GM08714 (cell line): ENCODE data around the gene POLD4.

Source experiments
- H3K4me3 ChIP-seq: fragments of 200-500 bp; sonication (Bioruptor generic); 2 replicates; pipeline ENCODE4 v1.5.1; 2014; ENCODE audit warnings: mild to moderate bottlenecking, low read length, inconsistent platforms
- ZNF274 ChIP-seq: IDR thresholded peaks from 2 replicates; pipeline ENCODE4 v1.6.1; 2012; ENCODE audit warnings: mild to moderate bottlenecking, low read depth, low read length

Gene POLD4

GRCh38 chr11:67369801-67370284, 16.5 kb upstream of the POLD4 start:
- TF ChIP-seq ZNF274: no peak
- H3K4me3 ChIP-seq: no peak overlapping the region

GRCh38 chr11:67369275-67369674, 15.9 kb upstream of the POLD4 start:
- TF ChIP-seq ZNF274: no peak
- H3K4me3 ChIP-seq: no peak overlapping the region

- no peak overlapping the region; the same call in 1 of the 2 replicates for H3K4me3 ChIP-seq
- no peak for TF ChIP-seq ZNF274
Measured at GRCh38 chr11:67368621-67369020, 15.3 kb upstream of the POLD4 start.

GRCh38 chr11:67367761-67368227, 14.4 kb upstream of the POLD4 start:
- no peak overlapping the region for H3K4me3 ChIP-seq

GRCh38 chr11:67366961-67367760, 13.8 kb upstream of the POLD4 start:
- no peak overlapping the region for H3K4me3 ChIP-seq
- no peak for TF ChIP-seq ZNF274

More at GRCh38 chr11:67367761-67368227, 14.4 kb upstream of the POLD4 start:
- no peak for TF ChIP-seq ZNF274

- H3K4me3 ChIP-seq: no peak overlapping the region
- no peak for TF ChIP-seq ZNF274
Measured at GRCh38 chr11:67366546-67366945, 13.2 kb upstream of the POLD4 start.

GRCh38 chr11:67365736-67366444, 12.5 kb upstream of the POLD4 start:
- no peak overlapping the region for H3K4me3 ChIP-seq
- TF ChIP-seq ZNF274: no peak

- TF ChIP-seq ZNF274: no peak
- no peak overlapping the region for H3K4me3 ChIP-seq
Measured at GRCh38 chr11:67364783-67365722, 11.7 kb upstream of the POLD4 start.

GRCh38 chr11:67364169-67364568, 10.8 kb upstream of the POLD4 start:
- H3K4me3 ChIP-seq: no peak overlapping the region
- no peak for TF ChIP-seq ZNF274

GRCh38 chr11:67357831-67358670, 4.7 kb upstream of the POLD4 start:
- no peak for TF ChIP-seq ZNF274
- H3K4me3 ChIP-seq: no peak overlapping the region

GRCh38 chr11:67356864-67357561, 3.7 kb upstream of the POLD4 start:
- peak overlapping the region; percentile 2; the same call in 1 of the 2 replicates for H3K4me3 ChIP-seq
- TF ChIP-seq ZNF274: no peak

GRCh38 chr11:67356387-67356863, 3.1 kb upstream of the POLD4 start:
- no peak for TF ChIP-seq ZNF274
- peak overlapping the region; percentile 2; the same call in 1 of the 2 replicates for H3K4me3 ChIP-seq
